Activated T-helper 2 cell treated with anti-CD3 and anti-CD28 coated beads, Interferon-gamma antibody, Interleukin-2, Interleukin-4, amounts not matched to agents 10 μg/mL and 5 μg/mL and 100 μg/mL, durations not matched to agents 14 hours and 24 hours and 36 hours (primary cell): ENCODE data around the gene EGF. TPM values are rescaled to one million over a fixed set of nuclear protein-coding genes. Genes with fewer than 3 reads are reported as not detected.

ENCODE experiments used
- DNase-seq: peaks from one replicate; pipeline ENCODE4 v3.0.0; 2021; ENCODE audit warnings: low spot score
- H3K27ac Mint-ChIP-seq: one replicate; pipeline ENCODE4 v1.8.0; 2021; ENCODE audit warnings: mixed read lengths
- H3K27me3 Mint-ChIP-seq: one replicate; pipeline ENCODE4 v1.8.0; 2021; ENCODE audit warnings: low read depth, mixed read lengths
- H3K36me3 Mint-ChIP-seq: one replicate; pipeline ENCODE4 v1.8.0; 2021; ENCODE audit warnings: low read depth, mixed read lengths
- H3K4me1 Mint-ChIP-seq: one replicate; pipeline ENCODE4 v1.8.0; 2021; ENCODE audit warnings: low read depth, mixed read lengths
- H3K4me3 Mint-ChIP-seq: one replicate; pipeline ENCODE4 v1.8.0; 2021; ENCODE audit warnings: low read depth, mild to moderate bottlenecking, moderate library complexity, mixed read lengths
- H3K9me3 Mint-ChIP-seq: one replicate; pipeline ENCODE4 v1.8.0; 2021; ENCODE audit warnings: mixed read lengths
- intact Hi-C: fragments of 100-400 bp; cut with micrococcal nuclease; formaldehyde crosslinking; loops from one replicate; pipeline ENCODE4 v1.15.1; 2023
- total RNA-seq: library from RNA; stranded (reverse); gene quantifications from 2 replicates; pipeline ENCODE4 v1.2.3, GENCODE V29; 2022

Gene EGF
- total RNA-seq, 1 donor from 2014 or later, result not detected

DNA sequence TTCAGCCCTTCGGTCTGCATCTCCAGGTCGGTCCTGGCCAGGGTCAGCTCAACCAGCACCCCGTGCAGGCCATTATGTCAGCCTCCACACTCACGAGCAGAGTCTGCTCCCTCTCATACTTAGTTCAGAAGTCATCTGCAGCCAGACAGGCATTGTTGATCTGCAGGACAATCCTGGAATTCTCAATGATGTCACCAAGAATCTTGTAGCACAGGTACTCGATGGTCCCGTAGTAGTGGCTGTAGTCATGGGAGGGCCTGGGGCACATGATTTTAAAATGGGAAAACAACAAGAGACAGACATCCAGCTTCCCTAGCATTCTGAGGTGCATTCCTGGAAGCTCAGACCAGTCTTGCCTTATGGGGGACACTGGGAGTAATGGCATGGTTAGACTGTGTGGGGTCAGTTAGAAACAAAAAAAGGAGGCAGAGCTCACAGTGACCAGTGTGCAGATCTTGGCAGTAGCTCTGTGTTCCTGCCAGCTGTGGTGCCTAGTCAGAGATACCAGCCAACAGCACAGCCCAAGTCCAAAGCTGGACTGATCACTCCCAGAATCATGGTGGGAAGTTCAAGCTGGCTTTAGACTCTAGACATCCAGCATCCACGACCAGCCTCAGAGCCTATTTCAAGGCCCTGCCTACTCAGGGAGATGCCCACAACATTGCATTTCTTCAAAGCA lies 32.9 kb upstream of the EGF start:
- H3K27me3 Mint-ChIP-seq, result peaks cover 22% of the 10 kb centered on the region
- no peaks in the 10 kb centered on the region for H3K9me3 Mint-ChIP-seq
- H3K4me3 Mint-ChIP-seq, result no peak overlapping the region
- intact Hi-C loops, result no loop called here
- H3K4me1 Mint-ChIP-seq, result no peaks in the 10 kb centered on the region
- DNase-seq, result no peak
- H3K27ac Mint-ChIP-seq, result no peak overlapping the region
- H3K36me3 Mint-ChIP-seq, result no peaks in the 10 kb centered on the region

DNA sequence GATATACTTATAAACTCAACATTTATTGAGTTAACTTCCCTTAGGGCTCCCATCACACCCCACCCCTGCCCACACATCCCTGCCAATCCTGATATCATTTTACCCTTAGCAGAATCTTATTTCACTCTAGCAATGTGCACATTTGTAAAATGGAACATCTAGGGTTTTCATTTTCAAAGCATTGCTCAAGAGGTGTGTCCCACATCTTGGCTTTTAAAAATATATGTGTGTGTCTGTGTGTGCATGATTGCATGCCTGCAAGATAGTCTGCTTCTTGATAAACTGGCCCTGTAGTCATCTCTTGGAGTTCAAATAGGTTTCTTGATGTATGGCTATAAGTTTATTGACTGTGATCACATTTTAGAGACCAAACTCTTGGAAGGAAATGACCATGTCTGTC lies 26.4 kb upstream of the EGF start:
- no peaks in the 10 kb centered on the region for H3K4me1 Mint-ChIP-seq
- DNase-seq, result no peak
- H3K27me3 Mint-ChIP-seq, result peaks cover 17% of the 10 kb centered on the region
- H3K27ac Mint-ChIP-seq, result no peak overlapping the region
- intact Hi-C loops, result no loop called here
- H3K9me3 Mint-ChIP-seq, result no peaks in the 10 kb centered on the region
- no peaks in the 10 kb centered on the region for H3K36me3 Mint-ChIP-seq
- H3K4me3 Mint-ChIP-seq, result no peak overlapping the region

DNA sequence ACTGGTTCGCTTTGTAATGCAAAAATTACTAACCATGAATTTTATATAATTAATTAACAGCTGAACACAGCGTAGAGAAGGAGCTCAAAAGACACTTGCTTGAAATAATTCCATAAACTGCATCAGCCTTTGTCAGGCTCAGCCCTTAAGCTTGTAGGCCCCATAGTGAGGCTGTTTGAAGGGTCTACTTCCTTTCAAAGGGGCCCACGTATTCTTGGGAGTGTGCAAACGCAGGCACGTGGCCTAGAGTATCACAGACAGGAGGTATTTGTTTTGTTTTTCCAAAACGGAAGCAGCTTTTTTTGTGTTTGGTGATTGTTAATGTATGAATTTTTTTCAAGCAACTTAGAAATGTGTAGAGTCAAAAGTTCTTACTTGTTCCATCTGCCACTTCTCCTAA lies 25.6 kb upstream of the EGF start:
- H3K36me3 Mint-ChIP-seq, result no peaks in the 10 kb centered on the region
- H3K4me1 Mint-ChIP-seq, result no peaks in the 10 kb centered on the region
- no peak for DNase-seq
- H3K9me3 Mint-ChIP-seq, result no peaks in the 10 kb centered on the region
- intact Hi-C loops, result no loop called here
- H3K27ac Mint-ChIP-seq, result no peak overlapping the region
- peaks cover 14% of the 10 kb centered on the region for H3K27me3 Mint-ChIP-seq
- no peak overlapping the region for H3K4me3 Mint-ChIP-seq

DNA sequence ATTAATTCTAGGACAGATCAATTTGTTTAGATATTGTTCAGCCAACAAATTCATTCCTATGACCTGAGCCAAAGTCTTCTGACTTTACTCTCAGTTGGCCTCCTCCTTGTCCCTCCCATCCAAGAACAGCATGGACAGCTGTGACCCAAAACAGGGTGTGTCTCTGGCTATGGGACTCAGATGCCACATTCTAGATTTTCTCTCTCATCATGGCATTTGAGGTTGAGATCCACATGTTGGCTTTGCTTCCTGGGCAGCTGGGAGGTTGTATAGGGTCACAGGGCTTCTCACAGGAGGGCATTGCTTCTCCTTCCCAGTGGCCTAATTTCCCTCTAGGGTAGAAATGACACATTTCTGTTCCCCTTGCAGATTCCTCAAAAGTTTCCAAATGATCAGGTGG lies 22.6 kb upstream of the EGF start:
- Mint-ChIP-seq H3K27me3 (peaks cover 6% of the 10 kb centered on the region), H3K4me3 (no peak overlapping the region), H3K9me3 (no peaks in the 10 kb centered on the region), H3K36me3 (no peaks in the 10 kb centered on the region), H3K4me1 (no peaks in the 10 kb centered on the region), H3K27ac (no peak overlapping the region)
- intact Hi-C loops, result no loop called here
- DNase-seq, result no peak

DNA sequence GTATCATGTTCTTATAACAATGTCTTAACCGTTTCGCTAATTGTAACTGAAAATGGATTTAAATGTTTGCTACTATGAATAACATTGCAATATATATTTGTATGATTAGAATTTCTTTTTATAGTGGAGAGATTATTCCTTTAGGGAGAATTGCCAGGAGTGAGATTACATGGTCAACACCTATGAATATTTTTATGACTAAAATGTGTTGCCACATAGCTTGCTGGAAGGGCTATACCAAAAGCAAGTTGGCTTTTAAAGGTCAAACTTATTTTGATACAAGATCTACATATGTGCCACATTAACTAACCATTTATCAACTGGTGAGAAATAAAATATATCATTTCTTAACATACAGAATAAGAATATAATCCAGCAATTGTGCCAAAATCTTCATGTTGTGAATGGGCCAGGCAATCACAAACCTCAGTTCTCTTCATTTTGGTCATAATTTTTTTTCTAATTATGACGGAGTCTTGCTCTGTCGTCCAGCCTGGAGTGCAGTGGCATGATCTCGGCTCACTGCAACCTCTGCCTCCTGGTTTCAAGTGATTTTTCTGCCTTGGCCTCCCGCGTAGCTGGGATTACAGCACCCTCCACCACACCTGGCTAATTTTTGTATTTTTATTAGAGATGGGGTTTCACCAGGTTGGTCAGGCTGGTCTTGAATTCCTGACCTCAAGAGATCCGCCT lies 10.0 kb upstream of the EGF start:
- H3K4me3 Mint-ChIP-seq, result no peak overlapping the region
- H3K36me3 Mint-ChIP-seq, result no peaks in the 10 kb centered on the region
- DNase-seq, result no peak
- peaks cover 3% of the 10 kb centered on the region for H3K9me3 Mint-ChIP-seq
- H3K27ac Mint-ChIP-seq, result no peak overlapping the region
- intact Hi-C loops, result no loop called here
- peaks cover 12% of the 10 kb centered on the region for H3K27me3 Mint-ChIP-seq
- H3K4me1 Mint-ChIP-seq, result no peaks in the 10 kb centered on the region

DNA sequence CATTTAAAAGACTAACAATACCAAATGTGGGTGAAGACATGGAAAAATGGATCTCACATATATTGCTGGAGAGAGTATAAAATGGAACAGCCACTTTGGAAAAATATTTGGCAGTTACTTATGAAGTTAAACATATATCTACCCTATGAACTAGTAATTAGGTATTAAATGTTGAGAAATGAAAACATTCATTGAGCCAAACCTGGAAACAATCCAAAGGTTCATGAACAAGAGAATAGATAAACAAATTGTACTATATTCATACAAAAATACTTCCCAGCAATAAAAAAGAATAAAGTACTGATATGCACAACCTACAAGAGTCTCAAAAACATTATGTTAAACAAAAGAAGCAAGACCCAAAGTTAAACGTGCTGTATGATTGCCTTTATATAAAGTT lies 4.0 kb upstream of the EGF start:
- Mint-ChIP-seq H3K4me1 (peaks cover 2% of the 10 kb centered on the region), H3K4me3 (no peak overlapping the region), H3K36me3 (no peaks in the 10 kb centered on the region), H3K27me3 (peaks cover 27% of the 10 kb centered on the region), H3K27ac (no peak overlapping the region), H3K9me3 (no peaks in the 10 kb centered on the region)
- intact Hi-C loops, result no loop called here
- DNase-seq, result no peak

DNA sequence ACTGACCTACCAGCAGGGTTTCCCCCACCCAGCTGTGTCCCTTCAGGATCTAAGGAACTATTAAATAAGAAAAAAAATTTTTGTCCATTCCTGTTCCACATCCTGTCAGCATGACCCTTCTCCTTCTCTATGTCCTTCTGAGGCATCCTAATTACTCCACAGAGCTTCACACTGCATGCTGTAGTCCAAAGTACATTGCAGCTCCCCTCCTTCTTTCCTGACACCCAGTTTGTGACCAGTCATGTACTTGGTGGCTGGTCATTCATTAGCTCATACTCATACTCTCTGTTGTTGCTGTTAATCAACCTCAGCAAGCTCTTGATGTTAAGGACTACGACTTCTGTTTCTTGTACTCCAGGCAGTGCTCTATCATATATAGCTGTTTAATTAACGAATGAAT lies 2.4 kb upstream of the EGF start:
- DNase-seq, result no peak
- Mint-ChIP-seq H3K27me3 (peaks cover 24% of the 10 kb centered on the region), H3K36me3 (no peaks in the 10 kb centered on the region), H3K27ac (no peak overlapping the region), H3K4me3 (no peak overlapping the region), H3K9me3 (no peaks in the 10 kb centered on the region), H3K4me1 (peaks cover 2% of the 10 kb centered on the region)
- intact Hi-C loops, result no loop called here

DNA sequence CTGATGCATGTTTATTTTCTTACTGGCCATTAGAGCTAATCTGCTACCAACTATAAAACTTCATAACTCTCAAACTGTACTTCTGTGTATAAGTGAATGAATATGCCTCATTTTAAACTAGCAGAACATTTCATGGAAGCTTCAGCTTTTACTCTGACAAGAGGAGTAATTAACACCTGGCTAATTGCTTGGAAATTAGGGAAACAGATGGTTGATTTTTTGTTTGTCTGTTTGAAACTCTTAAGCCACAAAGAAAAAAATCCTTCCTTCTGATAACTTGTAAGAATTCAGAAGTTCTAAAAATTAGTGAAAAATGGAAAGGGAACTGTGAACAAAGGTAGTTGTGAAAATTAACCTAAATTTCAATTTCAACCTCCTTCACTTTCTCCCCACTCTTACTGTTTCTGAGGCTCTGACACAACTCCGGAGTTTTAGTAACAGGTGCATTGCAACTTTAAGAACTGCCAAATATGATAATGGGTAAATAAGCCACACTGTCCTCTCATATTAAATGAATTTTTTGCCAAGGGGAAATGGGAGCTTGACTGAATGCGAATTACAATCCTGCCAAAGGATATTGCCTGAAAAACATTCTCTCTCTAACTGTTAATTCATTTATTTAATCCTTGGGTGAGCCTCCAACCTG lies 1.0 kb downstream of the EGF start:
- intact Hi-C loops, result no loop called here
- Mint-ChIP-seq H3K27ac (no peak overlapping the region), H3K27me3 (peaks cover 16% of the 10 kb centered on the region)

DNA sequence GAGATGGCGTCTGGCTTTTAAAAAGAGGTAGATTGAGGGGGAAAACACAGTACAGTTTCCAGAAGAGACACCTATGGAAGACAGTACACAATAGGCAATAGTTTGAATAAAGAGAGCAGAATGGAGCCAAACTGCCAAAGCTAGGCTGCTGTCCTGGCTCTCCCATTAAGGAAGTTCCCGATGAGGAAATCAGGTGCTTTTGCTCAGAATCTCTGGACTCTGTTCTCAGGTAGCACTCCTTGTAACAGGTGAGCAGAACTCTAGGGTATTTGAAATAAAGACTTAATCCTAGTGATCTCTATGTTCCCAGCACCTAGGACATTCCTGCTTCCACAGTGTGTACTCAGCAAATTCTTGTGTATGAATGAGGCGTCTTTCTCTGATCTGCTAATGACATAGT lies 1.6 kb downstream of the EGF start:
- no peaks in the 10 kb centered on the region for H3K36me3 Mint-ChIP-seq
- peaks cover 14% of the 10 kb centered on the region for H3K27me3 Mint-ChIP-seq
- H3K27ac Mint-ChIP-seq, result no peak overlapping the region
- DNase-seq, result no peak
- intact Hi-C loops, result no loop called here
- H3K4me1 Mint-ChIP-seq, result peaks cover 2% of the 10 kb centered on the region
- no peak overlapping the region for H3K4me3 Mint-ChIP-seq
- H3K9me3 Mint-ChIP-seq, result no peaks in the 10 kb centered on the region

More for the DNA sequence above, 1.0 kb downstream of the EGF start:
- DNase-seq, result no peak
- no peak overlapping the region for H3K4me3 Mint-ChIP-seq
- H3K4me1 Mint-ChIP-seq, result peaks cover 2% of the 10 kb centered on the region
- no peaks in the 10 kb centered on the region for H3K9me3 Mint-ChIP-seq
- no peaks in the 10 kb centered on the region for H3K36me3 Mint-ChIP-seq

DNA sequence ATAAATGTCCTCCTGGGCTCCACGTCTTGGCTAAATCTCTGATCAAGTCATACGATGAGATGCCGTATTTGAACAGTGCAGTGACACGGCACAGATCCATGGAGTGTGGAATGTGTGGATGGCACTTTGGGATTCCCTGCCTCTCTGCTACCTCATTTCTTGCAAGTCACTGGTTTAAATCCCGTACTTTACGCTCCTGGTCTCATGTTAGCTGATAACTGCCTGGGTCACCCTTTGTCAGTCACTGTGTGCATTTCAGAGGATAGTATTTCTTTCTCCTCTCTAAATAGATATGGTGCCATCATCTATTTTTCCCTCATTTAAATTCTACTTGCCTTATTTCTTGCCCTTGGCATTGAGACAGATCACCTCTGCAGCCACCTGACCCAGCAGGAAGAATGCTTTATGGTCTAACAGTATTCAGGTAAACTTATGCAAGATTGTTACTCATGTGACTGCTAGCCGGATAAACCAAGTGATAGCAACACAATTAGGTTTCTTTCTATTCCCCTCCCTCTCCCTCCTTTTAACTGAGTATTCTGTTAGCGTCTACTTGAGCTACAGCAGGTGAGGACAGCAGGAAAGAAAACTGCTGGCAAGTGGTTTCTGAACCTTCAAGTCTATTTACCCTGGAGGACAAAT lies 2.8 kb downstream of the EGF start:
- peaks cover 2% of the 10 kb centered on the region for H3K4me1 Mint-ChIP-seq
- no peak overlapping the region for H3K27ac Mint-ChIP-seq
- H3K36me3 Mint-ChIP-seq, result no peaks in the 10 kb centered on the region
- intact Hi-C loops, result no loop called here
- H3K9me3 Mint-ChIP-seq, result no peaks in the 10 kb centered on the region
- H3K4me3 Mint-ChIP-seq, result no peak overlapping the region
- DNase-seq, result no peak
- H3K27me3 Mint-ChIP-seq, result peaks cover 11% of the 10 kb centered on the region

DNA sequence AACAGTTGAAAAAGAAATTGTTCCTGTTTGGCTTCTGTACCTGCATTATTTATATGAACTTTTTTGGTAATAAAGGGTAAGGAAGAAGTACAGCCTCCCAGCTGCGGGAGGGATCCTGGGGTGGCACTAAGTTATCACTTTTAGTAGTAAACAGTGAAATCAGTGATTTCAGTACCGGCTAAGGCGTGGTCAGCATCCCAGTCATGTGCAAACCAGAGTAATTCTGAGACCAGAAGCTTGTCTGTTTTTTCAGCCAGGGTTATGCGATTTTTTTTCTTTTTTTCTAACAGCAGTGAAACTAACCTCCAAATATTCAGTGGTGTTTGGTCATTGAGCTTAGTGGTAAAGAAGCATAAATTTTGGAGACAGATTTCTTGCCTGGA lies 3.3 kb downstream of the EGF start:
- peaks cover 11% of the 10 kb centered on the region for H3K27me3 Mint-ChIP-seq
- no peak overlapping the region for H3K4me3 Mint-ChIP-seq
- no peak for DNase-seq
- peaks cover 2% of the 10 kb centered on the region for H3K4me1 Mint-ChIP-seq
- H3K27ac Mint-ChIP-seq, result no peak overlapping the region
- intact Hi-C loops, result no loop called here
- H3K9me3 Mint-ChIP-seq, result no peaks in the 10 kb centered on the region
- no peaks in the 10 kb centered on the region for H3K36me3 Mint-ChIP-seq

DNA sequence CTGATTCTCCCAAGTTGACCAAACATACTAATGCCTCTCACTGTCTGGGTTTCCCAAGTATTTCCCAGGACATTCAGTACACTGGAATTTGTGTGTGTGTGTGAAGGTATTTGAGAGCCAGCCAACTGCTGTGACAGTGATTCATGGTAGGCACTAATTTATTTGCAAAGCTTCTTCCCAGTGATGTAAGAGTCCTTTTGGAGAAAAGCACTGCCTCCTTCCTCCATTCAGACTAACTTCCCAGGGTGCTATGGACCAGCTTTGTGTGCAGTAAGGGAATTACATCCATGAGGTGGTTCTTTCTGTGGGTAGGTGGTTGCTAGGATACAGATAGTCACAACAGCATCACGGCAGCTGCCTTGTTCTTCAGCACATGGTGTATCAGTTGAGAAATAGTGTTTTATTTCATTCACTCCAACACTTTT lies 8.7 kb downstream of the EGF start:
- intact Hi-C loops, result no loop called here
- Mint-ChIP-seq H3K4me1 (no peaks in the 10 kb centered on the region), H3K36me3 (no peaks in the 10 kb centered on the region), H3K9me3 (no peaks in the 10 kb centered on the region), H3K27me3 (peaks cover 10% of the 10 kb centered on the region), H3K27ac (no peak overlapping the region), H3K4me3 (no peak overlapping the region)
- no peak for DNase-seq

DNA sequence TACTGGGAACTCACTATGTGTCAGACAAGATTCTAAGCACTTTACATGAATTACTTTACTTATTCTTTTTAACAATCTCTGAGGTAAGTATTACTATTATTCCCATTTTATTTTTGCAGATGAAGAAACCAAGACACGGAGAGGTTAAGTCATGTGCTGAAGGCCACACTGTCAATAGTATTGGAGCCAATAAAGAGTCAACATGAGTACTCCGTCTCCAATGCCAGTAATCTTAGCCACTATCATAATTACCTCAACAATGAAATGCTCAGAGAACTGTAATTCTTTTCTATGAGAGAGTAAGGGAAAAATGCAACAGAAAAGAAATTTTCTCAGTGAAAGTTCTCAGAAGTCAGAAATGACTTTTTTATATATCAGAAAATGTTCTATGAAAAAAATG lies 12.7 kb downstream of the EGF start:
- intact Hi-C loops, result no loop called here
- H3K27me3 Mint-ChIP-seq, result peaks cover 6% of the 10 kb centered on the region
- no peak for DNase-seq
- H3K4me3 Mint-ChIP-seq, result no peak overlapping the region
- H3K27ac Mint-ChIP-seq, result no peak overlapping the region
- H3K36me3 Mint-ChIP-seq, result no peaks in the 10 kb centered on the region
- H3K4me1 Mint-ChIP-seq, result no peaks in the 10 kb centered on the region
- no peaks in the 10 kb centered on the region for H3K9me3 Mint-ChIP-seq
